Measurements from ENCODE around the gene ITGA11. TPM values are rescaled to one million over a fixed set of nuclear protein-coding genes. Genes with fewer than 3 reads are reported as not detected.

The ITGA11 gene
- total RNA-seq, 1 donor from 2014 or later = 0.53 TPM

GRCh38 chr15:68298336-68298735 lies 133.6 kb downstream of the ITGA11 start:
- peaks cover 2% of the 10 kb centered on the region for H3K36me3 ChIP-seq (ENCODE audit: control insufficient read depth, insufficient read depth, low read length)
- TF ChIP-seq CTCF (IDR thresholded peaks at IDR 0.05; ENCODE audit: insufficient read depth, low read length, severe bottlenecking) = no peak
- H3K4me3 ChIP-seq (ENCODE audit: low read depth, low read length) = no peak overlapping the region
- no peak for DNase-seq (ENCODE audit: low read depth)
- no peak for FAIRE-seq
- H3K27me3 ChIP-seq (ENCODE audit: control insufficient read depth, insufficient read depth, low read length) = no peaks in the 10 kb centered on the region

GRCh38 chr15:68295014-68295805 lies 136.8 kb downstream of the ITGA11 start:
- no peak for TF ChIP-seq CTCF (IDR thresholded peaks at IDR 0.05; ENCODE audit: insufficient read depth, low read length, severe bottlenecking)
- FAIRE-seq (no peak), DNase-seq (ENCODE audit: low read depth) (peak; percentile 25)
- H3K27me3 ChIP-seq (ENCODE audit: control insufficient read depth, insufficient read depth, low read length) = no peaks in the 10 kb centered on the region
- H3K4me3 ChIP-seq (ENCODE audit: low read depth, low read length) = no peak overlapping the region
- H3K36me3 ChIP-seq (ENCODE audit: control insufficient read depth, insufficient read depth, low read length) = peaks cover 9% of the 10 kb centered on the region

- no peaks in the 10 kb centered on the region for H3K27me3 ChIP-seq (ENCODE audit: control insufficient read depth, insufficient read depth, low read length)
Observed at GRCh38 chr15:68292967-68293366, 139.0 kb downstream of the ITGA11 start.

GRCh38 chr15:68292157-68292781 lies 139.7 kb downstream of the ITGA11 start:
- FAIRE-seq (no peak), DNase-seq (ENCODE audit: low read depth) (no peak)
- TF ChIP-seq CTCF (IDR thresholded peaks at IDR 0.05; ENCODE audit: insufficient read depth, low read length, severe bottlenecking) = no peak
- Histone ChIP-seq H3K36me3 (ENCODE audit: control insufficient read depth, insufficient read depth, low read length) (peaks cover 7% of the 10 kb centered on the region), H3K27me3 (ENCODE audit: control insufficient read depth, insufficient read depth, low read length) (no peaks in the 10 kb centered on the region), H3K4me3 (ENCODE audit: low read depth, low read length) (no peak overlapping the region)

More at GRCh38 chr15:68292967-68293366, 139.0 kb downstream of the ITGA11 start:
- Histone ChIP-seq H3K4me3 (ENCODE audit: low read depth, low read length) (no peak overlapping the region), H3K36me3 (ENCODE audit: control insufficient read depth, insufficient read depth, low read length) (peaks cover 7% of the 10 kb centered on the region)
- no peak for TF ChIP-seq CTCF (IDR thresholded peaks at IDR 0.05; ENCODE audit: insufficient read depth, low read length, severe bottlenecking)
- no peak for FAIRE-seq
- DNase-seq (ENCODE audit: low read depth) = no peak

GRCh38 chr15:68290715-68291114 lies 141.2 kb downstream of the ITGA11 start:
- Histone ChIP-seq H3K36me3 (ENCODE audit: control insufficient read depth, insufficient read depth, low read length) (peaks cover 9% of the 10 kb centered on the region), H3K4me3 (ENCODE audit: low read depth, low read length) (no peak overlapping the region), H3K27me3 (ENCODE audit: control insufficient read depth, insufficient read depth, low read length) (no peaks in the 10 kb centered on the region)
- FAIRE-seq = no peak
- no peak for TF ChIP-seq CTCF (IDR thresholded peaks at IDR 0.05; ENCODE audit: insufficient read depth, low read length, severe bottlenecking)
- DNase-seq (ENCODE audit: low read depth) = no peak
